ENCODE results near the gene ACOX3. TPM values are rescaled to one million over a fixed set of nuclear protein-coding genes. Genes with fewer than 3 reads are reported as not detected.
"Not testable (repeated sequence)": the region's sequence is repeated elsewhere in the genome, so short reads cannot be mapped to it uniquely, and the experiment has no call there.

ACOX3 gene
- polyA plus RNA-seq, 3 donors, result 15.9 to 20.6 (median 17.8) TPM

- DNase-seq, result no peak
Observed at GRCh38 chr4:8435656-8436121, 4.8 kb downstream of the ACOX3 start.

GRCh38 chr4:8434251-8435073 lies 6.1 kb downstream of the ACOX3 start:
- DNase-seq, result no peak

GRCh38 chr4:8433136-8433535 lies 7.4 kb downstream of the ACOX3 start:
- no peak for DNase-seq

- no peak for DNase-seq
Observed at GRCh38 chr4:8431553-8431952, 9.0 kb downstream of the ACOX3 start.

- DNase-seq, result peak; percentile 86
Observed at GRCh38 chr4:8428288-8429097, 12.0 kb downstream of the ACOX3 start.

- peak; percentile 51 for DNase-seq
Observed at GRCh38 chr4:8427761-8428287, 12.7 kb downstream of the ACOX3 start.

GRCh38 chr4:8427262-8427661 lies 13.3 kb downstream of the ACOX3 start:
- no peak for DNase-seq

GRCh38 chr4:8422786-8423185 lies 17.7 kb downstream of the ACOX3 start:
- no peak for DNase-seq

GRCh38 chr4:8422327-8422726 lies 18.2 kb downstream of the ACOX3 start:
- no peak for DNase-seq

GRCh38 chr4:8420151-8420550 lies 20.4 kb downstream of the ACOX3 start:
- not testable (repeated sequence) for DNase-seq

- no peak for DNase-seq
Observed at GRCh38 chr4:8419222-8420041, 21.1 kb downstream of the ACOX3 start.

- DNase-seq, result no peak
Observed at GRCh38 chr4:8417071-8417614, 23.4 kb downstream of the ACOX3 start.

GRCh38 chr4:8414377-8414776 lies 26.1 kb downstream of the ACOX3 start:
- no peak for DNase-seq

- no peak for DNase-seq
Observed at GRCh38 chr4:8412288-8412687, 28.2 kb downstream of the ACOX3 start.

- DNase-seq, result no peak
Observed at GRCh38 chr4:8411351-8412180, 29.0 kb downstream of the ACOX3 start.

GRCh38 chr4:8410641-8411271 lies 29.8 kb downstream of the ACOX3 start:
- peak; percentile 72 for DNase-seq

- DNase-seq, result no peak
Observed at GRCh38 chr4:8410066-8410625, 30.4 kb downstream of the ACOX3 start.

GRCh38 chr4:8409264-8410065 lies 31.1 kb downstream of the ACOX3 start:
- DNase-seq, result no peak

- no peak for DNase-seq
Observed at GRCh38 chr4:8407756-8408155, 32.8 kb downstream of the ACOX3 start.

Data from renal pelvis (tissue), 4 donors.